Measurements from ENCODE around the gene CPED1.

GRCh38 chr7:121323515-121324302 is 335.2 kb downstream of the CPED1 start:
- TF ChIP-seq CTCF (IDR thresholded peaks at IDR 0.05) (no peak), POLR2A (IDR thresholded peaks at IDR 0.05) (no peak)
